AG04450 (cell line): ENCODE measurements around the gene NAV1. TPM values are rescaled to one million over a fixed set of nuclear protein-coding genes. Genes with fewer than 3 reads are reported as not detected.

Source experiments
- CTCF ChIA-PET: fragments of 300-600, 350-600 bp; formaldehyde crosslinking; extraction: SDS; loops from one replicate; lab custom pipeline; 2022; ENCODE audit warnings: antibody characterized with exemption, inconsistent platforms; lab: Charles Lee
- POLR2A ChIA-PET: fragments of 350-600 bp; formaldehyde crosslinking; extraction: SDS; loops from one replicate; lab custom pipeline; 2021; ENCODE audit warnings: antibody characterized with exemption, inconsistent platforms; lab: Yijun Ruan, JAX
- DNase-seq: peaks from one replicate; pipeline ENCODE4 v3.0.0-alpha.2; 2011; ENCODE audit warnings: low read depth, low spot score
- H3K27ac ChIP-seq: one replicate; pipeline ENCODE4 v1.5.1; 2012; ENCODE audit warnings: low read depth, low read length, control low read depth
- H3K27me3 ChIP-seq: one replicate; pipeline ENCODE4 v1.6.0; 2012; ENCODE audit warnings: low read length; ENCODE audit not compliant: control insufficient read depth, insufficient read depth
- H3K4me3 ChIP-seq: 2 replicates; pipeline ENCODE4 v1.5.1; 2011; ENCODE audit warnings: mild to moderate bottlenecking, low read depth, low read length, control low read depth
- H3K9me3 ChIP-seq: 2 replicates; pipeline ENCODE4 v1.5.1; 2012; ENCODE audit warnings: low read length; ENCODE audit not compliant: control insufficient read depth, insufficient read depth
- polyA plus RNA-seq: library from polyadenylated mRNA; depleted of rRNA; stranded (reverse); fragments of >200 nt; gene quantifications from 2 replicates; pipeline ENCODE4 v1.2.3, GENCODE V29; 2011
- TF ChIP-seq, protein P1 (sequence below): IDR thresholded peaks from 2 replicates; pipeline ENCODE4 v1.5.1; 2011; ENCODE audit warnings: low read depth, low read length, control low read depth, inconsistent platforms

The NAV1 gene
- polyA plus RNA-seq, 1 experiment: 17.5 TPM

- no peak overlapping the region for H3K27ac ChIP-seq
- no peaks in the 10 kb centered on the region for H3K27me3 ChIP-seq
- ChIA-PET CTCF (interaction anchor here (0.5 to 8.9 kb wide), 46 partner anchors 9 to 366 kb away, joined by 3 to 307 read pairs (median 6); partner anchors contain the start of gene PHLDA3), POLR2A (interaction anchor here (0.6 to 2.7 kb wide), 9 partner anchors 8 to 126 kb away, joined by 3 to 21 read pairs (median 7); no protein-coding TSS in a partner anchor)
- H3K4me3 ChIP-seq: no peak overlapping the region
- TF ChIP-seq, protein P1, sequence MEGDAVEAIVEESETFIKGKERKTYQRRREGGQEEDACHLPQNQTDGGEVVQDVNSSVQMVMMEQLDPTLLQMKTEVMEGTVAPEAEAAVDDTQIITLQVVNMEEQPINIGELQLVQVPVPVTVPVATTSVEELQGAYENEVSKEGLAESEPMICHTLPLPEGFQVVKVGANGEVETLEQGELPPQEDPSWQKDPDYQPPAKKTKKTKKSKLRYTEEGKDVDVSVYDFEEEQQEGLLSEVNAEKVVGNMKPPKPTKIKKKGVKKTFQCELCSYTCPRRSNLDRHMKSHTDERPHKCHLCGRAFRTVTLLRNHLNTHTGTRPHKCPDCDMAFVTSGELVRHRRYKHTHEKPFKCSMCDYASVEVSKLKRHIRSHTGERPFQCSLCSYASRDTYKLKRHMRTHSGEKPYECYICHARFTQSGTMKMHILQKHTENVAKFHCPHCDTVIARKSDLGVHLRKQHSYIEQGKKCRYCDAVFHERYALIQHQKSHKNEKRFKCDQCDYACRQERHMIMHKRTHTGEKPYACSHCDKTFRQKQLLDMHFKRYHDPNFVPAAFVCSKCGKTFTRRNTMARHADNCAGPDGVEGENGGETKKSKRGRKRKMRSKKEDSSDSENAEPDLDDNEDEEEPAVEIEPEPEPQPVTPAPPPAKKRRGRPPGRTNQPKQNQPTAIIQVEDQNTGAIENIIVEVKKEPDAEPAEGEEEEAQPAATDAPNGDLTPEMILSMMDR: no peak
- no peaks in the 10 kb centered on the region for H3K9me3 ChIP-seq
- no peak for DNase-seq
These were observed 26.9 kb upstream of the NAV1 start for GRCh38 chr1:201511941-201512539.

DNA sequence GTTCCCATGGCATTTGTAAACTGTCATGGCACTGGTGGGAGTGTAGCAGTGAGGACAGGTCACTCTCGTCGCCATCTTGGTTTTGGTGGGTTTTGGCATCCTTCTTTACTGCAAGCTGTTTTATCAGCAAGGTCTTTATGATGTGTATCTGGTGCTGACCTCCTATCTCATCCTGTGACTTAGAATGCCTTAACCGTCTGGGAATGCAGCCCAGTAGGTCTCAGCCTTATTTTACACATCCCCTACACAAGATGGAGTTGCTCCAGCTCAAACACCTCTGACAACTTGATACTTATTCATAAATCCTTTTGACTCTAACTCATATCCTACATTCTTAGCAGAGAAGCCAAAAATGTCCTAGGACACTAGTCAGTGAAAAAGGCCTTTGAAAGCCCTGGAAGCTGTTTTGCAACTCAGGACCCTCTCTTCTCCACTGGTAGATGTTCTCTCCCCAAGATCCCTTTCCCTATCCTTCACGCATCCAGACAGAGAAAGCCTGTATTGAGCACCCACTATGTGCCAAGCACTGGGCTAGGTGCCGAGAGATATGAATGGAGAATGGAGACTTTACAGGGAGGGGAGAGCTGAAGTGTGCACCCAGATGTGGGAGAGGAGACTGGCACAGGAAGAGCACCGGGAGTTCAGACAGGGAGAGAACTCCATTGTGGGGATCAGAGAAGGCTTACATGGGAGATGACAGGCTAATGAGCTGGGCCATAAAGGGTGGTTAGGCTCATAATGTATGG lies 25.3 kb upstream of the NAV1 start:
- TF ChIP-seq, protein P1: no peak
- no peak overlapping the region for H3K4me3 ChIP-seq
- H3K27me3 ChIP-seq: no peaks in the 10 kb centered on the region
- ChIA-PET POLR2A (interaction anchor here (0.5 to 2.7 kb wide), 9 partner anchors 10 to 441 kb away, joined by 3 to 21 read pairs (median 5); no protein-coding TSS in a partner anchor), CTCF (interaction anchor here (0.6 to 8.9 kb wide), 49 partner anchors 8 to 323 kb away, joined by 3 to 307 read pairs (median 6); partner anchors contain the start of gene PHLDA3)
- no peak for DNase-seq
- H3K9me3 ChIP-seq: no peaks in the 10 kb centered on the region
- H3K27ac ChIP-seq: no peak overlapping the region

- CTCF ChIA-PET: interaction anchor here (2.3 to 8.9 kb wide), 8 partner anchors 11 to 80 kb away, joined by 10 to 307 read pairs (median 66); no protein-coding TSS in a partner anchor
- H3K9me3 ChIP-seq: no peaks in the 10 kb centered on the region
- DNase-seq: no peak
- no peak overlapping the region for H3K4me3 ChIP-seq
- TF ChIP-seq, protein P1: no peak
- H3K27ac ChIP-seq: no peak overlapping the region
- H3K27me3 ChIP-seq: no peaks in the 10 kb centered on the region
- POLR2A ChIA-PET: interaction anchor here (0.6 kb wide), 1 partner anchor 271 kb away, joined by 10 read pairs; no protein-coding TSS in a partner anchor
These were observed 24.5 kb upstream of the NAV1 start for GRCh38 chr1:201514466-201514865.

- no peak overlapping the region for H3K27ac ChIP-seq
- H3K4me3 ChIP-seq: no peak overlapping the region
- no peaks in the 10 kb centered on the region for H3K9me3 ChIP-seq
- TF ChIP-seq, protein P1: no peak
- ChIA-PET POLR2A (no interaction called here), CTCF (interaction anchor here (1.0 to 8.9 kb wide), 5 partner anchors 8 to 81 kb away, joined by 3 to 135 read pairs (median 6); partner anchors contain the start of gene CSRP1)
- no peaks in the 10 kb centered on the region for H3K27me3 ChIP-seq
- DNase-seq: no peak
These were observed 23.7 kb upstream of the NAV1 start for GRCh38 chr1:201515062-201515750.
